Inferior parietal cortex (tissue), 1 donor: Measurements from ENCODE around the gene SMAGP.

ENCODE experiments used
- DNase-seq: peaks from one replicate; pipeline ENCODE4 v3.0.0-alpha.2; 2016; ENCODE audit errors: extremely low spot score

The SMAGP gene

DNA sequence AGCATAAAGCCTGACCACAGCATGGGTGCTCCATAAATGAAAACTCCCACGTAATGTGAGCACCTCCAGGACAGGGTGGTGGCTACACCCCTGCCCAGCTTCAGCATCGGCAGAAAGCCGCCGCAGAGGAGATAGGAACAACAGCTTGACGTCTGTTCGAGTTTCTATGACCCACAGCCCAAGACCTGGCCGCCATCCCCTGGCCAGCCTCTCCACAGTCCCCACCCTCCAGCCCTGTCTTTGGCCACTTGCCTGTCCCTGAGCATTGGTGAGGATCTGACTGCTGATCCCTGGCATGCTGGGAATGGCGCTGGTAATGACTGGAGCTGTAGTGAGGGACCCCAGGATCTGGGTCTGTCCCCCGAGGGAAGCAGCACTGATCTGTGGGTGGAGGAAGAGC, 73.7 kb downstream of the SMAGP start:
- no peak for DNase-seq

DNA sequence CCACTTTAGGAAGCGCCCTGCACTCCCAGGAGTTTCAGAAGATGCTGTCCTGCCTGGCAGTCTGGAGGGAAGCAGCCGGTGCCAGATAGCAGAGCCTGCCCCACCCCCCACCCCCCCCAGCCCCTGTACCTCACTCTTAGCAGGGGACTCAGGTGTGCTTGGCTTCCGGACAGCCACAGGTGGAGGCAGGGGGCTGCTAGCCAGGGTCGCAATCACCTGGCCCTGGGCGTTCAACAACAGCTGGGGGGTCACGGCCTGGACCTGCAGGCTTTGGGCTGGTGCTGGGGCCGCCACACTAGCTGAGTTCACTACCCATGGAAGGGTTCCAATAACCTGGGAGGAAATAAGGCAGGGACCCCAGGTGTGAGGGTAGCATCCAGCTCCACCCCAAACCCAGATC, 74.4 kb downstream of the SMAGP start:
- DNase-seq = no peak
